Measurements from ENCODE around the gene PGAM2. TPM values are rescaled to one million over a fixed set of nuclear protein-coding genes. Genes with fewer than 3 reads are reported as not detected.
"Not testable (repeated sequence)": the region's sequence is repeated elsewhere in the genome, so short reads cannot be mapped to it uniquely, and the experiment has no call there.

The PGAM2 gene
- total RNA-seq, 2 experiments from 2014 or later, result 0.34 to 0.68 TPM

GRCh38 chr7:44039800-44040492 is 25.4 kb downstream of the PGAM2 start:
- DNase-seq; CTCF ChIA-PET; H3K36me3 Mint-ChIP-seq (ENCODE audit: low read depth); H3K9me3 Mint-ChIP-seq (ENCODE audit: insufficient read depth); H3K27me3 Mint-ChIP-seq (ENCODE audit: low read depth); POLR2A ChIA-PET: not testable (repeated sequence)
- peak; percentile 38 for ATAC-seq
- Mint-ChIP-seq H3K27ac (peak overlapping the region; percentile 91), H3K4me1 (ENCODE audit: low read depth) (peaks cover 22% of the 10 kb centered on the region), H3K4me3 (peak overlapping the region; percentile 73)

- Mint-ChIP-seq H3K4me3 (peak overlapping the region; percentile 66), H3K27ac (peak overlapping the region; percentile 89), H3K4me1 (ENCODE audit: low read depth) (peaks cover 20% of the 10 kb centered on the region)
- H3K27me3 Mint-ChIP-seq (ENCODE audit: low read depth); CTCF ChIA-PET; H3K9me3 Mint-ChIP-seq (ENCODE audit: insufficient read depth); H3K36me3 Mint-ChIP-seq (ENCODE audit: low read depth); POLR2A ChIA-PET: not testable (repeated sequence)
- ATAC-seq (peak; percentile 72), DNase-seq (peak; percentile 91)
These were observed 26.3 kb downstream of the PGAM2 start for GRCh38 chr7:44038961-44039558.

- ATAC-seq; H3K27me3 Mint-ChIP-seq (ENCODE audit: low read depth); H3K4me3 Mint-ChIP-seq; POLR2A ChIA-PET; H3K9me3 Mint-ChIP-seq (ENCODE audit: insufficient read depth); DNase-seq; H3K27ac Mint-ChIP-seq; CTCF ChIA-PET; H3K36me3 Mint-ChIP-seq (ENCODE audit: low read depth): not testable (repeated sequence)
- peaks cover 15% of the 10 kb centered on the region for H3K4me1 Mint-ChIP-seq (ENCODE audit: low read depth)
These were observed 26.8 kb downstream of the PGAM2 start for GRCh38 chr7:44038553-44038952.

- DNase-seq; H3K36me3 Mint-ChIP-seq (ENCODE audit: low read depth); H3K4me3 Mint-ChIP-seq; ATAC-seq; H3K9me3 Mint-ChIP-seq (ENCODE audit: insufficient read depth); H3K27me3 Mint-ChIP-seq (ENCODE audit: low read depth); CTCF ChIA-PET; H3K27ac Mint-ChIP-seq: not testable (repeated sequence)
- POLR2A ChIA-PET, result interaction anchor here (0.6 kb wide), 1 partner anchor 115 kb away, joined by 6 read pairs; no protein-coding TSS in a partner anchor
- peaks cover 15% of the 10 kb centered on the region for H3K4me1 Mint-ChIP-seq (ENCODE audit: low read depth)
These were observed 27.4 kb downstream of the PGAM2 start for GRCh38 chr7:44037951-44038350.

- POLR2A ChIA-PET; H3K27me3 Mint-ChIP-seq (ENCODE audit: low read depth); CTCF ChIA-PET; H3K4me3 Mint-ChIP-seq; H3K36me3 Mint-ChIP-seq (ENCODE audit: low read depth); H3K27ac Mint-ChIP-seq; H3K9me3 Mint-ChIP-seq (ENCODE audit: insufficient read depth): not testable (repeated sequence)
- DNase-seq (peak; percentile 33), ATAC-seq (peak; percentile 14)
- peaks cover 13% of the 10 kb centered on the region for H3K4me1 Mint-ChIP-seq (ENCODE audit: low read depth)
These were observed 29.0 kb downstream of the PGAM2 start for GRCh38 chr7:44036364-44036763.

- POLR2A ChIA-PET; H3K27ac Mint-ChIP-seq; H3K27me3 Mint-ChIP-seq (ENCODE audit: low read depth); H3K4me3 Mint-ChIP-seq; ATAC-seq; DNase-seq; H3K9me3 Mint-ChIP-seq (ENCODE audit: insufficient read depth); H3K4me1 Mint-ChIP-seq (ENCODE audit: low read depth); H3K36me3 Mint-ChIP-seq (ENCODE audit: low read depth); CTCF ChIA-PET: not testable (repeated sequence)
These were observed 31.2 kb downstream of the PGAM2 start for GRCh38 chr7:44033971-44034844.

GRCh38 chr7:44032031-44032430 is 33.3 kb downstream of the PGAM2 start:
- H3K9me3 Mint-ChIP-seq (ENCODE audit: insufficient read depth), result not testable (repeated sequence)

DNA sequence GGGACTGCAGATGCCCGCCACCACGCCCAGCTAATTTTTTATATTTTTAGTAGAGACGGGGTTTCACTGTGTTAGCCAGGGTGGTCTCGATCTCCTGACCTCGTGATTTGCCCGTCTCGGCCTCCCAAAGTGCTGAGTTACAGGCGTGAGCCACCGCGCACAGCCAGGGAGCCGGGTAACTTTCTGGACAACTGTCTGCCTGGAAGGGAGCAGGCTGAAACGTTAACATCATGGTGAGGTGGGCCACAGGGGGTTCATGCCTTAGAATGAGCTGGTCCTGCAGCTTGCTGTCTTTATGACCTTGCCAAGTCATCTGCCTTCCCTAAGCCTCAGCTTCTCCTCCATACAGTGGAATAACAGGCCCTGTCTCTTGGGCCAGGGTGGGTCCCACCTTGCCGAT is 34.0 kb downstream of the PGAM2 start:
- H3K9me3 Mint-ChIP-seq (ENCODE audit: insufficient read depth); DNase-seq; H3K36me3 Mint-ChIP-seq (ENCODE audit: low read depth); H3K4me1 Mint-ChIP-seq (ENCODE audit: low read depth); H3K27me3 Mint-ChIP-seq (ENCODE audit: low read depth); H3K27ac Mint-ChIP-seq; CTCF ChIA-PET; ATAC-seq; POLR2A ChIA-PET; H3K4me3 Mint-ChIP-seq: not testable (repeated sequence)

More at GRCh38 chr7:44032031-44032430, 33.3 kb downstream of the PGAM2 start:
- DNase-seq; CTCF ChIA-PET; H3K36me3 Mint-ChIP-seq (ENCODE audit: low read depth); H3K4me3 Mint-ChIP-seq; POLR2A ChIA-PET; H3K27ac Mint-ChIP-seq; H3K27me3 Mint-ChIP-seq (ENCODE audit: low read depth); H3K4me1 Mint-ChIP-seq (ENCODE audit: low read depth); ATAC-seq: not testable (repeated sequence)

- H3K4me1 Mint-ChIP-seq (ENCODE audit: low read depth); ATAC-seq; H3K27me3 Mint-ChIP-seq (ENCODE audit: low read depth); H3K4me3 Mint-ChIP-seq; H3K36me3 Mint-ChIP-seq (ENCODE audit: low read depth); DNase-seq; POLR2A ChIA-PET; H3K27ac Mint-ChIP-seq; H3K9me3 Mint-ChIP-seq (ENCODE audit: insufficient read depth); CTCF ChIA-PET: not testable (repeated sequence)
These were observed 35.3 kb downstream of the PGAM2 start for GRCh38 chr7:44030029-44030428.

- POLR2A ChIA-PET; H3K36me3 Mint-ChIP-seq (ENCODE audit: low read depth); H3K9me3 Mint-ChIP-seq (ENCODE audit: insufficient read depth); ATAC-seq; H3K27ac Mint-ChIP-seq; CTCF ChIA-PET; H3K27me3 Mint-ChIP-seq (ENCODE audit: low read depth); DNase-seq; H3K4me1 Mint-ChIP-seq (ENCODE audit: low read depth); H3K4me3 Mint-ChIP-seq: not testable (repeated sequence)
These were observed 35.9 kb downstream of the PGAM2 start for GRCh38 chr7:44029433-44029832.

- H3K4me3 Mint-ChIP-seq; POLR2A ChIA-PET; H3K36me3 Mint-ChIP-seq (ENCODE audit: low read depth); H3K9me3 Mint-ChIP-seq (ENCODE audit: insufficient read depth); H3K27ac Mint-ChIP-seq; H3K27me3 Mint-ChIP-seq (ENCODE audit: low read depth); ATAC-seq; CTCF ChIA-PET; DNase-seq: not testable (repeated sequence)
- peaks cover 14% of the 10 kb centered on the region for H3K4me1 Mint-ChIP-seq (ENCODE audit: low read depth)
These were observed 42.4 kb downstream of the PGAM2 start for GRCh38 chr7:44022796-44023467.

- H3K4me1 Mint-ChIP-seq (ENCODE audit: low read depth), result peaks cover 14% of the 10 kb centered on the region
- H3K9me3 Mint-ChIP-seq (ENCODE audit: insufficient read depth); CTCF ChIA-PET; ATAC-seq; H3K4me3 Mint-ChIP-seq; H3K27me3 Mint-ChIP-seq (ENCODE audit: low read depth); H3K27ac Mint-ChIP-seq; POLR2A ChIA-PET; DNase-seq; H3K36me3 Mint-ChIP-seq (ENCODE audit: low read depth): not testable (repeated sequence)
These were observed 43.3 kb downstream of the PGAM2 start for GRCh38 chr7:44022069-44022468.

All from activated CD8-positive, alpha-beta T cell treated with anti-CD3 and anti-CD28 coated beads, Interleukin-2, amount 10 ng/mL, durations not matched to agents 7 days and 5 days (primary cell).